Prostate gland (tissue), 2 donors: ENCODE results near the gene TAS2R41.

Experiments
- CTCF ChIP-seq, 4 experiments: fragments of 200-600 bp in 2 of 4; fragments of 450-650 bp in 2 of 4; sonication (generic) in 2 of 4; IDR thresholded peaks; 1 replicate in 3 of 4; 2 replicates in 1 of 4; pipeline ENCODE4 v1.5.1; 2016 to 2019; ENCODE audit warnings: antibody characterized with exemption in 4 of 4, mild to moderate bottlenecking in 2 of 4, moderate library complexity in 2 of 4
- POLR2A ChIP-seq: fragments of 450-650 bp; IDR thresholded peaks from one replicate; pipeline ENCODE4 v1.6.1; 2016; ENCODE audit warnings: antibody characterized with exemption, mild to moderate bottlenecking
- POLR2AphosphoS5 ChIP-seq: sonication (generic); formaldehyde crosslinking; IDR thresholded peaks from one replicate; pipeline ENCODE4 v1.6.1; 2017; ENCODE audit warnings: antibody characterized with exemption

- TF ChIP-seq POLR2A, result no peak
- no peak for TF ChIP-seq CTCF (IDR thresholded peaks at IDR 0.05)
- TF ChIP-seq POLR2AphosphoS5, result no peak
Measured at GRCh38 chr7:143435266-143435665, 42.4 kb upstream of the TAS2R41 start.
